Endothelial cell of umbilical vein (primary cell): ENCODE measurements around the gene HIVEP3. TPM values are rescaled to one million over a fixed set of nuclear protein-coding genes. Genes with fewer than 3 reads are reported as not detected.

Experiments used
- BruUV-seq: library from RNA; stranded (reverse); fragments of 400-500 nt; replicated peaks from 2 replicates; lab custom pipeline; 2021; lab: Mats Ljungman, UMichigan
- CTCF ChIA-PET: fragments of 300-600, 350-600 bp; sonication (Branson Sonifier 250); formaldehyde crosslinking; loops from one replicate; lab custom pipeline; 2021; ENCODE audit warnings: antibody characterized with exemption, inconsistent platforms; lab: Charles Lee
- POLR2A ChIA-PET: fragments of 300-600, 350-600 bp; sonication (Branson Sonifier 250); formaldehyde crosslinking; loops from one replicate; lab custom pipeline; 2021; ENCODE audit warnings: antibody characterized with exemption, inconsistent platforms; lab: Charles Lee
- DNase-seq: peaks from one replicate; pipeline ENCODE4 v3.0.0-alpha.2; 2011; ENCODE audit warnings: low read depth, low spot score
- FAIRE-seq: peaks from 2 replicates; lab custom pipeline; 2011; peaks lifted over from hg19 to GRCh38; lab: Jason Lieb, UNC
- H2AFZ ChIP-seq: 2 replicates; pipeline ENCODE4 v1.6.0; 2012; ENCODE audit warnings: low read depth, low read length, control low read depth, inconsistent platforms
- H3K27ac ChIP-seq: 2 replicates; pipeline ENCODE4 v1.5.1; 2011; ENCODE audit warnings: low read depth, mild to moderate bottlenecking, control low read depth, low read length, moderate library complexity; ENCODE audit not compliant: insufficient read depth
- H3K27me3 ChIP-seq, 2 experiments: 2 replicates each; pipeline versions ENCODE4 v1.6.0 to v1.6.1; 2011; ENCODE audit warnings: low read length in 2 of 2, mixed read lengths in 1 of 2; ENCODE audit not compliant: control insufficient read depth in 2 of 2, insufficient read depth in 2 of 2
- H3K36me3 ChIP-seq, 2 experiments: 2 replicates in 1 of 2; 3 replicates in 1 of 2; pipeline ENCODE4 v1.5.1; 2011; ENCODE audit warnings: low read length in 2 of 2, mild to moderate bottlenecking in 1 of 2, moderate library complexity in 1 of 2; ENCODE audit not compliant: control insufficient read depth in 2 of 2, insufficient read depth in 2 of 2; ENCODE audit errors: extremely low read depth in 1 of 2
- H3K4me1 ChIP-seq: 3 replicates; pipeline ENCODE4 v1.5.1; 2011; ENCODE audit warnings: mild to moderate bottlenecking, low read length; ENCODE audit not compliant: control insufficient read depth, insufficient read depth; ENCODE audit errors: extremely low read depth
- H3K4me2 ChIP-seq: 2 replicates; pipeline ENCODE4 v1.6.1; 2011; ENCODE audit warnings: low read length, control low read depth, mixed read lengths; ENCODE audit not compliant: insufficient read depth
- H3K4me3 ChIP-seq, 3 experiments: fragments of 200-600 bp in 1 of 3; sonication (generic), shearing (Covaris generic) in 1 of 3; replicated peaks in 1 of 3; 2 replicates each; pipeline ENCODE4 v1.5.1; 2011 to 2016; ENCODE audit warnings: control low read depth in 3 of 3, low read length in 3 of 3, mild to moderate bottlenecking in 2 of 3, inconsistent platforms in 1 of 3, low read depth in 1 of 3, moderate library complexity in 1 of 3; ENCODE audit not compliant: insufficient read depth in 1 of 3
- H3K79me2 ChIP-seq: 2 replicates; pipeline ENCODE4 v1.6.0; 2012; ENCODE audit warnings: low read length, inconsistent platforms; ENCODE audit not compliant: control insufficient read depth, insufficient read depth
- H3K9ac ChIP-seq: replicated peaks from 2 replicates; pipeline ENCODE3; 2011; ENCODE audit warnings: low read length, control low read depth; ENCODE audit not compliant: insufficient read depth; ENCODE audit errors: extremely low read depth
- H3K9me1 ChIP-seq: replicated peaks from 3 replicates; pipeline ENCODE4 v1.6.0; 2011; ENCODE audit warnings: mild to moderate bottlenecking, low read length; ENCODE audit not compliant: control insufficient read depth, insufficient read depth; ENCODE audit errors: extremely low read depth
- H3K9me3 ChIP-seq: replicated peaks from 2 replicates; pipeline ENCODE4 v1.5.1; 2012; ENCODE audit warnings: low read length, inconsistent platforms; ENCODE audit not compliant: control insufficient read depth, insufficient read depth
- H4K20me1 ChIP-seq: replicated peaks from 2 replicates; pipeline ENCODE3; 2011; ENCODE audit warnings: mild to moderate bottlenecking, low read length; ENCODE audit not compliant: control insufficient read depth, insufficient read depth; ENCODE audit errors: extremely low read depth
- CTCF ChIP-seq, 2 donors: IDR thresholded peaks; 1 replicate in 1 of 2; 2 replicates in 1 of 2; pipeline ENCODE4 v1.5.1; 2011; ENCODE audit warnings: low read length in 2 of 2, mild to moderate bottlenecking in 2 of 2, moderate library complexity in 2 of 2, control low read depth in 1 of 2, inconsistent platforms in 1 of 2, low read depth in 1 of 2; ENCODE audit not compliant: insufficient read depth in 1 of 2; ENCODE audit errors: extremely low read depth in 1 of 2
- EZH2 ChIP-seq: IDR thresholded peaks from 2 replicates; pipeline ENCODE4 v1.6.1; 2012; ENCODE audit warnings: borderline replicate concordance, low read depth, mild to moderate bottlenecking, moderate library complexity, low read length, inconsistent platforms; ENCODE audit not compliant: severe bottlenecking
- FOS ChIP-seq: IDR thresholded peaks from 2 replicates; pipeline ENCODE4 v1.6.1; 2011; ENCODE audit warnings: mild to moderate bottlenecking, low read length, moderate library complexity, borderline replicate concordance; ENCODE audit not compliant: insufficient read depth
- GATA2 ChIP-seq: IDR thresholded peaks from 2 replicates; pipeline ENCODE4 v1.7.0; 2011; ENCODE audit warnings: low read depth, mild to moderate bottlenecking, moderate library complexity, mixed read lengths, low read length; ENCODE audit not compliant: insufficient read length, insufficient read depth
- JUN ChIP-seq: IDR thresholded peaks from 2 replicates; pipeline ENCODE4 v1.6.1; 2011; ENCODE audit warnings: borderline replicate concordance, low read depth; ENCODE audit not compliant: insufficient read length, insufficient read depth
- MAX ChIP-seq: IDR thresholded peaks from 2 replicates; pipeline ENCODE4 v1.6.1; 2011; ENCODE audit not compliant: insufficient read depth, insufficient read length
- MYC ChIP-seq: IDR thresholded peaks from one replicate; pipeline ENCODE4 v1.6.1; 2011; ENCODE audit warnings: mild to moderate bottlenecking, low read depth, low read length
- POLR2A ChIP-seq: IDR thresholded peaks from 2 replicates; pipeline ENCODE4 v1.6.1; 2012; ENCODE audit warnings: low read depth, mild to moderate bottlenecking, control low read depth, low read length
- POLR2AphosphoS5 ChIP-seq: IDR thresholded peaks from 2 replicates; pipeline ENCODE4 v1.6.1; 2012; ENCODE audit warnings: low read depth, mild to moderate bottlenecking, control low read depth, low read length, moderate library complexity; ENCODE audit not compliant: insufficient read depth
- dilution Hi-C: fragments of 300-500 bp; cut with MboI; formaldehyde crosslinking; loops from one replicate; pipeline ENCODE4 v1.15.0; 2019; ENCODE audit warnings: low sequenced_read_pairs; ENCODE audit not compliant: extremely low pct_ligation_motif_present
- intact Hi-C: fragments of 100-400 bp; cut with micrococcal nuclease; formaldehyde crosslinking; loops from one replicate; pipeline ENCODE4 v1.10.0; 2022
- polyA plus RNA-seq, 4 experiments: library from polyadenylated mRNA; depleted of rRNA in 3 of 4; stranded (reverse) in 3 of 4; unstranded in 1 of 4; fragments of >200 nt; gene quantifications; 2 replicates each; pipeline versions ENCODE4 v1.2.1 to v1.2.3, GENCODE V29; 2011 to 2012; ENCODE audit warnings: missing spikeins in 1 of 4
- total RNA-seq: library from RNA; stranded (reverse); gene quantifications from 2 replicates; pipeline ENCODE4 v1.2.3, GENCODE V29; 2021

Gene HIVEP3
- total and polyA plus RNA-seq, 2 donors (not counting 3 experiments of a cell fraction or from before 2014, with no cell fraction given), result 3.4 to 4.0 TPM

- FAIRE-seq, result no peak
- Histone ChIP-seq H3K36me3 (no peaks in the 10 kb centered on the region), H3K4me1 (no peaks in the 10 kb centered on the region), H2AFZ (no peak overlapping the region), H3K9me3 (no peaks in the 10 kb centered on the region), H3K27ac (no peak overlapping the region), H3K9me1 (no peaks in the 10 kb centered on the region), H4K20me1 (no peaks in the 10 kb centered on the region), H3K4me3 (no peak overlapping the region), H3K79me2 (no peaks in the 10 kb centered on the region), H3K27me3 (no peaks in the 10 kb centered on the region), H3K4me2 (no peak overlapping the region), H3K9ac (no peak overlapping the region)
- intact Hi-C loops (no loop called here), dilution Hi-C loops (no loop called here)
- POLR2A ChIA-PET, result no interaction called here
- CTCF ChIA-PET, result no interaction called here
- no peak for TF ChIP-seq EZH2
- TF ChIP-seq GATA2, result no peak
- TF ChIP-seq POLR2AphosphoS5, result no peak
- TF ChIP-seq MAX, result no peak
- TF ChIP-seq MYC, result no peak
- no peak for TF ChIP-seq CTCF (IDR thresholded peaks at IDR 0.05; ENCODE audit: extremely low read depth in 1 of 2, insufficient read depth in 1 of 2, low read depth in 1 of 2, low read length in 2 of 2)
- TF ChIP-seq JUN, result no peak
- TF ChIP-seq FOS, result no peak
- TF ChIP-seq POLR2A, result no peak
- no peak for DNase-seq
- no TSS peak for BruUV-seq
These were observed 395.7 kb downstream of the HIVEP3 start for GRCh38 chr1:41523071-41523470.
